SK-N-SH (cell line): Measurements from ENCODE around the gene CHD5.

Experiments
- EZH2phosphoT487 ChIP-seq: fragments of 200-600 bp; sonication (generic); IDR thresholded peaks from 2 replicates; pipeline ENCODE4 v1.6.1; 2017; ENCODE audit warnings: low read depth, mixed run types, mild to moderate bottlenecking, antibody characterized with exemption, moderate library complexity, borderline replicate concordance
- FOXJ3 ChIP-seq: sonication (generic); formaldehyde crosslinking; IDR thresholded peaks from 2 replicates; pipeline ENCODE4 v1.5.1; 2020; ENCODE audit warnings: mild to moderate bottlenecking, missing genetic modification reagents
- GABPA ChIP-seq: IDR thresholded peaks from 2 replicates; pipeline ENCODE4 v1.4.0; 2012; ENCODE audit warnings: low read depth, mild to moderate bottlenecking
- JUND ChIP-seq: IDR thresholded peaks from 2 replicates; pipeline ENCODE4 v1.4.0; 2012
- MXI1 ChIP-seq: IDR thresholded peaks from 2 replicates; pipeline ENCODE4 v1.6.1; 2012; ENCODE audit warnings: mild to moderate bottlenecking, low read depth, low read length, improper control_type of control experiment
- RCOR1 ChIP-seq: fragments of 150-350 bp; IDR thresholded peaks from 2 replicates; pipeline ENCODE4 v1.6.1; 2017; ENCODE audit warnings: antibody characterized with exemption, low read length
- RFX5 ChIP-seq: IDR thresholded peaks from 2 replicates; pipeline ENCODE4 v1.6.1; 2012; ENCODE audit warnings: mild to moderate bottlenecking, improper control_type of control experiment, low read length
- SIN3A ChIP-seq: IDR thresholded peaks from 2 replicates; pipeline ENCODE4 v1.6.1; 2012; ENCODE audit warnings: low read depth, mild to moderate bottlenecking, low read length, moderate library complexity, borderline replicate concordance
- YY1 ChIP-seq: IDR thresholded peaks from 2 replicates; pipeline ENCODE4 v1.4.0; 2012; ENCODE audit warnings: low read depth, mild to moderate bottlenecking
- TF ChIP-seq, protein P1 (sequence below): IDR thresholded peaks from 2 replicates; pipeline ENCODE4 v1.4.0; 2012; ENCODE audit warnings: low read depth
- TF ChIP-seq, protein P2 (sequence below): fragments of 200-600 bp; sonication (generic); IDR thresholded peaks from 2 replicates; pipeline ENCODE4 v1.6.1; 2017; ENCODE audit warnings: antibody characterized with exemption, mild to moderate bottlenecking, moderate library complexity
- TF ChIP-seq, protein P3 (sequence below): IDR thresholded peaks from 2 replicates; pipeline ENCODE4 v1.6.1; 2012; ENCODE audit warnings: mild to moderate bottlenecking, low read depth, low read length, moderate library complexity
- TF ChIP-seq, protein P4 (sequence below): fragments of 150-350 bp; IDR thresholded peaks from 2 replicates; pipeline ENCODE4 v1.6.1; 2017; ENCODE audit warnings: antibody characterized with exemption, low read length, low read depth, borderline replicate concordance
- TF ChIP-seq, protein P5 (sequence below): IDR thresholded peaks from 2 replicates; pipeline ENCODE4 v1.4.0; 2012; ENCODE audit warnings: low read depth, borderline replicate concordance

DNA sequence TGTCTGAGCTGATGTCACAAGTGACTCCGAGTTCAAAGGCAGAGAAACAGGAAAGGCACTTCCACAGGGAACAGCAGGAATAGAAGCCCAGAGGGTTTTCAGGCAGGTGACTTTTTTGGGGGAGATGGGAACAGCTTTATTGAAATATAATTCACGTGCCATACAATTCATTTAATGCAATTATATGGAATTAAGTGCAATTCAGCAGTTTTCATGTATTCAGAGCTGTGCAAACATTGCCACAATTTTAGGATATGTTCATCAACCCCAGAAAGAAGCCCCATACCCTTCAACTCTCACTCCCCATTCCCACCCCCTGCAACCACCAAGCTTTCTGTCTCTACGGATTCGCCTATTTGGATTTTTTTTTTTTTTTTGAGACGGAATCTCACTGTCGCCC is 117.5 kb downstream of the CHD5 start:
- TF ChIP-seq, protein P1, sequence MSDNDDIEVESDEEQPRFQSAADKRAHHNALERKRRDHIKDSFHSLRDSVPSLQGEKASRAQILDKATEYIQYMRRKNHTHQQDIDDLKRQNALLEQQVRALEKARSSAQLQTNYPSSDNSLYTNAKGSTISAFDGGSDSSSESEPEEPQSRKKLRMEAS, result no peak
- TF ChIP-seq, protein P2, sequence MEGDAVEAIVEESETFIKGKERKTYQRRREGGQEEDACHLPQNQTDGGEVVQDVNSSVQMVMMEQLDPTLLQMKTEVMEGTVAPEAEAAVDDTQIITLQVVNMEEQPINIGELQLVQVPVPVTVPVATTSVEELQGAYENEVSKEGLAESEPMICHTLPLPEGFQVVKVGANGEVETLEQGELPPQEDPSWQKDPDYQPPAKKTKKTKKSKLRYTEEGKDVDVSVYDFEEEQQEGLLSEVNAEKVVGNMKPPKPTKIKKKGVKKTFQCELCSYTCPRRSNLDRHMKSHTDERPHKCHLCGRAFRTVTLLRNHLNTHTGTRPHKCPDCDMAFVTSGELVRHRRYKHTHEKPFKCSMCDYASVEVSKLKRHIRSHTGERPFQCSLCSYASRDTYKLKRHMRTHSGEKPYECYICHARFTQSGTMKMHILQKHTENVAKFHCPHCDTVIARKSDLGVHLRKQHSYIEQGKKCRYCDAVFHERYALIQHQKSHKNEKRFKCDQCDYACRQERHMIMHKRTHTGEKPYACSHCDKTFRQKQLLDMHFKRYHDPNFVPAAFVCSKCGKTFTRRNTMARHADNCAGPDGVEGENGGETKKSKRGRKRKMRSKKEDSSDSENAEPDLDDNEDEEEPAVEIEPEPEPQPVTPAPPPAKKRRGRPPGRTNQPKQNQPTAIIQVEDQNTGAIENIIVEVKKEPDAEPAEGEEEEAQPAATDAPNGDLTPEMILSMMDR, result no peak
- no peak for TF ChIP-seq YY1
- TF ChIP-seq EZH2phosphoT487, result no peak
- TF ChIP-seq FOXJ3, result no peak
- TF ChIP-seq, protein P3, sequence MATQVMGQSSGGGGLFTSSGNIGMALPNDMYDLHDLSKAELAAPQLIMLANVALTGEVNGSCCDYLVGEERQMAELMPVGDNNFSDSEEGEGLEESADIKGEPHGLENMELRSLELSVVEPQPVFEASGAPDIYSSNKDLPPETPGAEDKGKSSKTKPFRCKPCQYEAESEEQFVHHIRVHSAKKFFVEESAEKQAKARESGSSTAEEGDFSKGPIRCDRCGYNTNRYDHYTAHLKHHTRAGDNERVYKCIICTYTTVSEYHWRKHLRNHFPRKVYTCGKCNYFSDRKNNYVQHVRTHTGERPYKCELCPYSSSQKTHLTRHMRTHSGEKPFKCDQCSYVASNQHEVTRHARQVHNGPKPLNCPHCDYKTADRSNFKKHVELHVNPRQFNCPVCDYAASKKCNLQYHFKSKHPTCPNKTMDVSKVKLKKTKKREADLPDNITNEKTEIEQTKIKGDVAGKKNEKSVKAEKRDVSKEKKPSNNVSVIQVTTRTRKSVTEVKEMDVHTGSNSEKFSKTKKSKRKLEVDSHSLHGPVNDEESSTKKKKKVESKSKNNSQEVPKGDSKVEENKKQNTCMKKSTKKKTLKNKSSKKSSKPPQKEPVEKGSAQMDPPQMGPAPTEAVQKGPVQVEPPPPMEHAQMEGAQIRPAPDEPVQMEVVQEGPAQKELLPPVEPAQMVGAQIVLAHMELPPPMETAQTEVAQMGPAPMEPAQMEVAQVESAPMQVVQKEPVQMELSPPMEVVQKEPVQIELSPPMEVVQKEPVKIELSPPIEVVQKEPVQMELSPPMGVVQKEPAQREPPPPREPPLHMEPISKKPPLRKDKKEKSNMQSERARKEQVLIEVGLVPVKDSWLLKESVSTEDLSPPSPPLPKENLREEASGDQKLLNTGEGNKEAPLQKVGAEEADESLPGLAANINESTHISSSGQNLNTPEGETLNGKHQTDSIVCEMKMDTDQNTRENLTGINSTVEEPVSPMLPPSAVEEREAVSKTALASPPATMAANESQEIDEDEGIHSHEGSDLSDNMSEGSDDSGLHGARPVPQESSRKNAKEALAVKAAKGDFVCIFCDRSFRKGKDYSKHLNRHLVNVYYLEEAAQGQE, result no peak
- TF ChIP-seq RCOR1, result no peak
- TF ChIP-seq MXI1, result no peak
- TF ChIP-seq GABPA, result no peak
- TF ChIP-seq, protein P4, sequence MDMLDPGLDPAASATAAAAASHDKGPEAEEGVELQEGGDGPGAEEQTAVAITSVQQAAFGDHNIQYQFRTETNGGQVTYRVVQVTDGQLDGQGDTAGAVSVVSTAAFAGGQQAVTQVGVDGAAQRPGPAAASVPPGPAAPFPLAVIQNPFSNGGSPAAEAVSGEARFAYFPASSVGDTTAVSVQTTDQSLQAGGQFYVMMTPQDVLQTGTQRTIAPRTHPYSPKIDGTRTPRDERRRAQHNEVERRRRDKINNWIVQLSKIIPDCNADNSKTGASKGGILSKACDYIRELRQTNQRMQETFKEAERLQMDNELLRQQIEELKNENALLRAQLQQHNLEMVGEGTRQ, result no peak
- TF ChIP-seq, protein P5, sequence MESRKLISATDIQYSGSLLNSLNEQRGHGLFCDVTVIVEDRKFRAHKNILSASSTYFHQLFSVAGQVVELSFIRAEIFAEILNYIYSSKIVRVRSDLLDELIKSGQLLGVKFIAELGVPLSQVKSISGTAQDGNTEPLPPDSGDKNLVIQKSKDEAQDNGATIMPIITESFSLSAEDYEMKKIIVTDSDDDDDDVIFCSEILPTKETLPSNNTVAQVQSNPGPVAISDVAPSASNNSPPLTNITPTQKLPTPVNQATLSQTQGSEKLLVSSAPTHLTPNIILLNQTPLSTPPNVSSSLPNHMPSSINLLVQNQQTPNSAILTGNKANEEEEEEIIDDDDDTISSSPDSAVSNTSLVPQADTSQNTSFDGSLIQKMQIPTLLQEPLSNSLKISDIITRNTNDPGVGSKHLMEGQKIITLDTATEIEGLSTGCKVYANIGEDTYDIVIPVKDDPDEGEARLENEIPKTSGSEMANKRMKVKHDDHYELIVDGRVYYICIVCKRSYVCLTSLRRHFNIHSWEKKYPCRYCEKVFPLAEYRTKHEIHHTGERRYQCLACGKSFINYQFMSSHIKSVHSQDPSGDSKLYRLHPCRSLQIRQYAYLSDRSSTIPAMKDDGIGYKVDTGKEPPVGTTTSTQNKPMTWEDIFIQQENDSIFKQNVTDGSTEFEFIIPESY, result no peak
- no peak for TF ChIP-seq SIN3A
- TF ChIP-seq JUND, result no peak
- TF ChIP-seq RFX5, result no peak
